GM18526 (cell line): Measurements from ENCODE around the gene TRAPPC2L.

Source experiments
- POLR2A ChIP-seq: IDR thresholded peaks from 3 replicates; pipeline ENCODE4 v1.6.1; 2011; ENCODE audit not compliant: insufficient read length; ENCODE audit errors: extremely low read depth

TRAPPC2L gene

GRCh38 chr16:88842308-88842756, 14.6 kb upstream of the TRAPPC2L start:
- TF ChIP-seq POLR2A, result no peak

GRCh38 chr16:88842806-88843205, 14.1 kb upstream of the TRAPPC2L start:
- no peak for TF ChIP-seq POLR2A

GRCh38 chr16:88843256-88843655, 13.7 kb upstream of the TRAPPC2L start:
- no peak for TF ChIP-seq POLR2A

DNA sequence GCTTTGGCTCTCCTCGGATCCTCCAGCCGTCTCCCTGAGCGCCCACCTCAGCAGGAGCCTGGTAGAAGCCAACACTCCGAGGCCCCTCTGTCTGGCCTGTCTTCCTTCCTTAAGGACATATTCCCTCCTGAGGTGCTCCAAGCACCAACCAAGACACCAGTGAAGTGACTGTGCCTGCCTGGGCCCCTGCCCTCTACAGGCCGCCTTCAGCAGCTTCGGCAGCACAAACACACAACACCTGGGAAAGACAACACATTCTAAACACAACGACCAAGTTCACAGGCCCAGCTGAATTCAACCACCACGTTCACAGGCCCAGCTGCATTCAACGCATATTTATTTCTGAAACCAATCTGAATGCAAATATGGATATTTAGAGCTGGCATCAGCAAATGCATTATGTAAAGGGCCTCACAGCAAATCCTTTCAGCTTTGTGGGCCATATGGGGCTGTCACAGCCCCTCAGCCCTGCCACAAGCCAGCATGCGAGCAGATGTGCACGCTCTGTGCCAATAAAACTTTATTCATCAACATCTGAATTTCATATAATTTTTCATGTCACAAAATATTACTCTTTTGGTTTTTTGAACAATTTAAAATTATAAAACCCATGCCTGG, 12.4 kb upstream of the TRAPPC2L start:
- TF ChIP-seq POLR2A, result no peak

- TF ChIP-seq POLR2A, result no peak
These were observed 10.8 kb upstream of the TRAPPC2L start for GRCh38 chr16:88846088-88846487.

DNA sequence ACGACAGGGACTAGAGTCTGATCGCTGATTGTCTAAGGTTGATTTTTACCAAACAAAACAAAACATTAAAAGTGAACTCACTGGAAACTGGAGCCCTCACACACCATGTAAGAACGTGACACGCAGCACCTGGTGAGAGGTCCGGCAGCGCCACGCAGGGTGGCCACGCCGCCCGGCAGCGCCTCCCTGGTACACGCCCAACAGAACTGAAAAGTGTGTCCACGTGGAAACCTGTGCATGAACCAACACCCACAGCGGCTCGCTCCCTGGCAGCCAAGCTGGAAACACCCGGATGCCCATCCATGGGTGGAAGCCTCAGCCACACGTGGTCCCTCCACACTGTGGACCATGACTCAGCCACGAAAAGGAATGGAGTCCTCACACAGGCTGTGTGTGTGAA, 9.3 kb upstream of the TRAPPC2L start:
- TF ChIP-seq POLR2A, result no peak

DNA sequence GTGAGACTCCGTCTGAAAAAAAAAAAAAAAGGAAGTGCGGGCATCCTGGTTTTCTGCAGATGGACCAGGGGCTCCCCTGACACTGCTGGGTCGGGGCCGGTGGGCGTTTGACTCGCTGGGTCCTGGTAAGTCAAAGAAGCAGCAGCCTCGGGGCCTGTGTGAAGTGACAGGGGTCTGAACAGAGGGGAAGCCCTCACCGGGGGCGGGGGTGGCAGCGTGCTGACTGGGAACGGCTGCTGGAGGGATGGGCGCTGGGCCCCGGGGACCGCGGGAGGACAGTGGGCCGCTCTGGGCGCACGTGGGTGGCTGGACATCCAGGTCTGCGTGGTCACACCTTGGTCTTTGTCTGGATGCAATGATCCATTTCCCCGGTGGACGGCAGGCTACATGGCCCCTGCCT, 8.4 kb upstream of the TRAPPC2L start:
- no peak for TF ChIP-seq POLR2A

- no peak for TF ChIP-seq POLR2A
These were observed 6.3 kb upstream of the TRAPPC2L start for GRCh38 chr16:88850531-88851199.

DNA sequence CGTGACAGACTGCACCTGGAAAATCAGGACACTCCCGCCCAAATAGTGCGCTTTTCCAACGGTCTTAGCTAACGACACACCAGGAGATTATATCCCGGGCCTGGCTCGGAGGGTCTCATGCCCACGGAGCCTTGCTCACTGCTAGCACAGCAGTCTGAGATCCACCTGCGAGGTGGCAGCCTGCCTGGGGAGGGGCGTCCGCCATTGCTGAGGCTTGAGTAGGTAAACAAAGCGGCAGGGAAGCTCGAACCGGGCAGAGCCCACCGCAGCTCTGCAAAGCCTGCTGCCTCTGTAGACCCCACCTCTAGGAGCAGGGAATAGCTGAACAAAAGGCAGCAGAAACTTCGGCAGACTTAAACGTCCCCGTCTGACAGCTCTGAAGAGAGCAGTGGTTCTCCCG, 5.3 kb upstream of the TRAPPC2L start:
- TF ChIP-seq POLR2A, result no peak

DNA sequence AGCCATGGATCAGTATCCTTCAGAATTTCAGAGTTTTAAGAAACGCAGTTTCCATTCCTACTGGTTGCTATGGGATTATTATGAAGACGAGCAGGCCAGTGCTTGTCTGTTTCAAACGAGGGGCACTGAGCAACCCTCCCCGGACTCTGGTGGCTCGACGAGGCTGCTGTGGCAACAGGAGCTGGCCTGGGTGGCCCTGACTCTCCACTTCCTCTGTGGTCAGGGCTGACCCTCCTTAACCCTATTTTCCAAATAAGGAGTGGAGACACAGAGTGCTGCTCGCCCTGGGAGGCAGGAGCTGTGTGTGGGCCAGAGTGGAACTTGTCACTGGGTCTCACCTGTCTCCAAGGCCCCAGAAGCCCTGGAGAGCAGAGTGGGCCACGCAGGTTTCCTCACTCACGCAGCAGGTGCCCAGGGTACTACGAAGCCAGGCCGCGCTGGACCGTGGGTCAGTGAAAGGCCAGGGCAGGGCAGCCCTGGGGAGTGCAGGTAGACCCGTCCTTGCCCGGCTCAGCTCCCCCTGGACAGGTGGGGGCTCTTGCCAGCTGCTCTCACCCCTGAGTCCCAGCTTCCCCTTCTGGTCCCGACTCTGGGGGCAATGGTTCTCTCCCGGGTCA, 3.5 kb upstream of the TRAPPC2L start:
- no peak for TF ChIP-seq POLR2A

DNA sequence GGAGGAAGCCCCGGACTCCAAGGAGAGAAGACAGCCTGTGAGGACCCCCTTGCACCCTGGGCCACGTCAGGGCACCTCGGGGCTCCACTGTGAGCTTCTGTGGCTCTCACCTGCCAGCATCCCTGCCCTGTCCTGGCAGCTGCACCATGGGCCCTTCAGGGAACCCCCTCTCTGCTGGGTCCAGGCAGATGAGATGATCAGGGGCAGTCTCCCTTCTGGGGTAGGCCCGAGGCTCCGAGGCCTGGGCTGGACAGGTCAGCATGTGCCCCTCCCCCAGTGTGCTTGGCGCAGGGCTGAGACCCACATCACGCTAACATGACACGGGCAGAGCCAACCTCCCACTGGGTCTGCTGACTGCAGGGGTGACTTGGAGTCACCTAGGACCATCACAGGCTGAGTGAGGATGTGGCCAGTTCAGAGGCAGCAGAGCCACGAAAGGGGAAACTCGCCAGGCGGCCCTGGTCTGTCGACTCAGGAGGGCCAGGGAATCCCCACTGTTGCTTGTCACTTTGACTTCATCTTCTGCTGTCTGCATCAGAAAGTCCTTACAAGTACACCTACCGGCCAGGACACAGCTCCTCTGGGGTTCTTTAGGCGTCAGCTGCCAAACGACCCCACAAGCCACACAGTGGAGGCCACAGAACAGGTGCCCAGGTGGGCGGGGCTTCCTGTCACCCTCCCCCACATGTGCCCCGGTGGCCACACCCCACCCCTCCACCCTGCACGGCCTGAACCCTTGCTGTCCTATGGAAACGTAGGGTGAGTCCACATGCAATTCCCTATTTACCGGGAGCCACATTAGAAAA, 2.4 kb upstream of the TRAPPC2L start:
- no peak for TF ChIP-seq POLR2A

GRCh38 chr16:88855176-88855575, 1.8 kb upstream of the TRAPPC2L start:
- TF ChIP-seq POLR2A, result no peak

- TF ChIP-seq POLR2A, result no peak
These were observed 1.2 kb upstream of the TRAPPC2L start for GRCh38 chr16:88855736-88856121.

GRCh38 chr16:88856122-88856827, 652 bp upstream of the TRAPPC2L start:
- no peak for TF ChIP-seq POLR2A

DNA sequence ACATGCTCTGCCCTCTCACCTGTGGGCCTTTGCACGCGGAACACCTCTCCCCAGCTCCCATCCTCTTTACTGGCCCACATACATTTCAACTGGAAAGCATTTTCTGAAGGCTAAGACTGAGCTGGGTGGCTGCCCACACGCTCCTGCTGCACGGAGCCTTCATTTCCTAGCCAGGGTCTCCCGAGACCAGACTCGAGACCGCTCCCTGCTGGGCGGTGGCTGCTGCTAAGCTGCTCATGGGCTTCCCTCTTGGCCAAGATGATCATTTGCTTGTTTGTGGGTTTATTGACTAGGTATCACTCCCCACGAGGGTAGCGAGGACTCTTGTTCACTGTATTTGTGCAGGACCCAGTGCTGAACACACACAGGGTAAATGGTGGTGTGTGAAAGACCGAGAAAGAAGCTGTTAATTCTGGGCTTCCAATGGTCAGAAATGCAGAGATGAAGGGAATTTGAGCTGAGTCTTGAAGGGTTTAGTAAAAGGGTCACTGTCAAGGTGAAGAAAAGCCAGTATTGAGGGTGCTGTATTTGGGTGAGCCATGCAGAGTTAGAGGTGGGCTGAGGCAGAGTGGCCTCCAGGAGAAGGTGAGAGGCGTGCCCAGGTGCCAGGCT, 907 bp downstream of the TRAPPC2L start:
- no peak for TF ChIP-seq POLR2A
